MG63 (cell line): ENCODE data around the gene TVP23A. TPM values are rescaled to one million over a fixed set of nuclear protein-coding genes. Genes with fewer than 3 reads are reported as not detected.
A peak's percentile ranks its signal among the peaks of the same experiment; 100 is the strongest.

Experiments used
- DNase-seq: peaks from one replicate; pipeline ENCODE4 v3.0.0-alpha.2; 2020
- H3K27me3 ChIP-seq: fragments of 250-450 bp; sonication (Bioruptor Pico); 2 replicates; pipeline ENCODE4 v1.5.1; 2020; ENCODE audit warnings: mild to moderate bottlenecking, moderate library complexity
- H3K36me3 ChIP-seq: fragments of 250-450 bp; sonication (Bioruptor Pico); 2 replicates; pipeline ENCODE4 v1.5.1; 2020; ENCODE audit warnings: mild to moderate bottlenecking, moderate library complexity
- H3K4me3 ChIP-seq: fragments of 250-450 bp; sonication (Bioruptor Pico); 2 replicates; pipeline ENCODE4 v1.5.1; 2020; ENCODE audit warnings: mild to moderate bottlenecking, moderate library complexity
- H3K9me3 ChIP-seq: fragments of 250-450 bp; sonication (Bioruptor Pico); 2 replicates; pipeline ENCODE4 v1.5.1; 2020; ENCODE audit warnings: mild to moderate bottlenecking, moderate library complexity
- total RNA-seq: library from RNA; depleted of rRNA; stranded (reverse); fragments of >200 nt; shearing (Covaris generic); gene quantifications from 2 replicates; pipeline ENCODE4 v1.2.3, GENCODE V29; 2014; ENCODE audit warnings: low replicate concordance; rRNA removed

Gene TVP23A
- total RNA-seq: not detected in 2 replicates

DNA sequence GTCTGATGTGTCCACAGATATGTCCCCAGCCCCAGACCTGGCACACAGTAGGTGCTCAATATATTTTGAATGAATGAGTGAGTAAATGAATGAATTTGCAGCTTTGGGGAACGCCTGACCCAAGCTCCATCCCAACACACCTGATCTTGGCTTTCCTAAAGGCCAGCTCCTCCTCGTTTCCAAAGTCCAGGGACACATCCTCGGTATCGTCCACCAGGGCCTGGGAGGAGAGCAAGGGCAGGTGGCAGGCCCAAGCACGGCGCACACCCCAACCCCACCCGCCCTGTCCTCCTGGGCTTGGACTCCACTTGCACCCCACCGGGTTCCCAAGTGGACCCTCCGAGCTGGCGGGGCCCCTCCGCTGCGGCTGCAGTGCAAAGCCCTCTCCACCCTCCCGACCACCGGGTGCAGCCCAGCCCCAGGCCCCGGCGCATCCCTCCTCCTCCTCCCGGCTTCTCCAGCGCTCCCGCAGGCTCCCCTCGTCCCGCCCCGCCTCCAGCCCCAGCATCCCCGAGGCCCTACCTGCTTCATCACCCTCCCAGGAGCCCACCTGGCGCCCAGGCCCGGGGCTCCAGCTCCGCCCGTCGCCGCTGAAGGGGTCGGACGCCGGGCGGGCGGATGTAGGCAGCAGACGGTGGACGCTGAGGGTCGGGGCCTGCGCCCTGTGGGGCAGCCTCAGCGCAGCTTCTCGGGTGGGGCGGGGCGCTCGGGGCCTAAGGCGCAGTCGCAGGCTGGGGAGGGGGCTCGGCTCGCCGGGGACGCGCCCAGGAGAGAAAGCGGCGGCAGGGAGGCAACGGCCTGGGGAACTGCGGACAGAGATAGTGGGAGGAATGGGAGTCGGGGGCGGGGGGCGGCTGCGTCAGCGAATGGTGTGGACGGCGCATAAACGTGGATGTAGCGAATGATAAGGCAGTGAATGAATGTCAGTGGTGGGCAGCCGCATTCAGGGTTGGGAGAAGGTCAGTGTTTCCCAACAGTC lies at the start of gene TVP23A:
TVP23A (minus strand) TSS at position 832 of the 979 bp plus-strand sequence; CDS start at position 531, 301 bp downstream.
- no peak for DNase-seq
- H3K27me3 ChIP-seq: no peaks in the 10 kb centered on the region

DNA sequence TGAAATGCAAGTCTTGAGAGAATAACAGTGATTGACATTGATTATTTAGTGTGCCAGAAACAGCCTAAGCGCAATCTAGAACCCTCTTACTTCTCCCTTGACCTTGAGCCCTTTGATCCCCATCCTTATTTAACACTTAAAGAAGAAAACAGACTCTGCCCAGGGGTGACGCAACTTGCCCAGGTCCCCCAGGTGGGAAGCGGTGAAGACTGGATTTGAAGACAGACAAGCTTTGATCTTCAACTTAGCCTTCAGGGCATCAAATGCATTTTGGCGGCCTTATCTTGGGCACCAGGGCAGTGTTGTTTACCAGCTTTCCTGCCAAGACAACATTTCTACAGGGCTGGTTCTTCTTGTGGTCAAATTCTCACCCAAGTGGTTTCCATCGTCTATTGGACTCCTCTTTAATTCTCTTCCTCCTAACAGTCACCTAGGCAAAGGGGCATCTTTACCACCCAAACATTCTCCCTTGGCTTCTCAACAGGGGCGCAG lies 49.6 kb upstream of the TVP23A start:
- Histone ChIP-seq H3K9me3 (no peaks in the 10 kb centered on the region), H3K36me3 (no peaks in the 10 kb centered on the region), H3K4me3 (no peak overlapping the region), H3K27me3 (peaks cover 9% of the 10 kb centered on the region)
- no peak for DNase-seq

More for the DNA sequence above, at the start of gene TVP23A:
- no peaks in the 10 kb centered on the region for H3K9me3 ChIP-seq
- H3K36me3 ChIP-seq: no peaks in the 10 kb centered on the region
- no peak within 1 kb of the TSS for H3K4me3 ChIP-seq

DNA sequence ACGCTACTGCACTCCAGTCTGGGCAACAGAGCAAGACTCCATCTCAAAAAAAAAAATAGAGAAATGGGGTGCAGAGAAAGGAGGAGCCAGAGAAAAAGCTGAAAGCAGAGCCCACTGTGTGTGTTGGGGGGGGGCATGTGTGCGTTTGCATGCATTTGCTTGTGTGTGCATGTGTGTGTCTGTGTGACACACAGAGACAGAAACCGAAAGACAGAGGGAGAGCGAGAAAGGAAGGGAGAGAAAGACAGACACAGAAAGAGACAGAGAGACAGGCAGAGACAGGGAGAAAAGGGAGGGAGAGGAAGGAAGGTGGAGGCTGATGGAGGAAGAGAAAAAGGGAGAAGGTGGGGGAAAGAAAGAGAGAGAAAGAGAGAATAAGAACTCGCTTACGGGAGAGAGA lies 48.6 kb upstream of the TVP23A start:
- DNase-seq: no peak
- no peak overlapping the region for H3K4me3 ChIP-seq
- no peaks in the 10 kb centered on the region for H3K36me3 ChIP-seq
- H3K9me3 ChIP-seq: no peaks in the 10 kb centered on the region
- no peaks in the 10 kb centered on the region for H3K27me3 ChIP-seq

GRCh38 chr16:10865991-10866966 lies 47.7 kb upstream of the TVP23A start:
- no peak overlapping the region for H3K4me3 ChIP-seq
- peak; percentile 70 for DNase-seq
- 0 out of 2 replicates have a peak, but pooled peaks cover 2% of the 10 kb centered on the region for H3K27me3 ChIP-seq
- no peaks in the 10 kb centered on the region for H3K36me3 ChIP-seq
- no peaks in the 10 kb centered on the region for H3K9me3 ChIP-seq

DNA sequence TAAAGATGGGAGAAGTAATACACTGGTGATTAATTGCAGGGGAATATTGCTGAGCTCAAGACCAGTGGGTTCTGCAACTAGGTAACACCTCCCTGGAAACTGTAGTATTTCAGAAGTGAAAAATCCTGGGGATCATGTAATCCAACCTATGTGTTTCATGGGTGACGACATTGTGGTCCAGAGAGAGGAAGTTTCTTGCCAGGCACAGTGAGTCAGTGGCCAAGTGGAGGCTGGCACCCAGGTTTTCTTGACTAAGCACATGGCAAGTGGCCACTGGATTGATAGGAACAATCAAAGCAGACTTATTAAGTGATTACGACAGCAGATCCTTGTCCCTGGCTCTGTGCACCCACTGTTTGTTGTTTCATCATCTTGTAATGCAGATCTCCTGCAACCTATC lies 43.8 kb upstream of the TVP23A start:
- Histone ChIP-seq H3K36me3 (no peaks in the 10 kb centered on the region), H3K4me3 (no peak overlapping the region), H3K27me3 (0 out of 2 replicates have a peak, but pooled peaks cover 3% of the 10 kb centered on the region), H3K9me3 (no peaks in the 10 kb centered on the region)
- DNase-seq: peak; percentile 92

DNA sequence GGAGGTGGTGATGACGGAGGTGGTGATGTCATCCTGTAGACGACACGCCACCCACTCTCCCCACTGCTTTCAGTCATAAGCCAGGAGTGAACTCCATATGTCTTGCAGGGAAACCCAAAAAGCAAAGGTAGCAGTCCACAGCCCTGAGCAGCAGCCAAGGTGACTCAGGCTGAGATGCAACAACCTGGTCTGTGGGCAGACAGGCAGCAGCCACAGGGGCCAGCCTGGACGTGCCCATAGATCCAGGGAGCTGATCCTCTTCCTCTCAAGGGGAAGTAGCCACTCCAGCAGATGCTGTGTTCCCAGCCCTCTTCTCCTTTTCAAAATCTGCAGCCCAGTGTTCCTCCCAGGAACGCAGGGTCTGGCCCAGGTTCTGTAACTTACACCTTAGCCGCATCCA lies 41.1 kb upstream of the TVP23A start:
- H3K4me3 ChIP-seq: no peak overlapping the region

GRCh38 chr16:10859020-10859419 lies 40.4 kb upstream of the TVP23A start:
- H3K27me3 ChIP-seq: 0 out of 2 replicates have a peak, but pooled peaks cover 3% of the 10 kb centered on the region
- H3K4me3 ChIP-seq: no peak overlapping the region
- no peaks in the 10 kb centered on the region for H3K36me3 ChIP-seq
- H3K9me3 ChIP-seq: no peaks in the 10 kb centered on the region
- no peak for DNase-seq

More for the DNA sequence above, 41.1 kb upstream of the TVP23A start:
- DNase-seq: peak; percentile 9
- H3K27me3 ChIP-seq: 0 out of 2 replicates have a peak, but pooled peaks cover 3% of the 10 kb centered on the region
- H3K9me3 ChIP-seq: no peaks in the 10 kb centered on the region
- no peaks in the 10 kb centered on the region for H3K36me3 ChIP-seq

- H3K36me3 ChIP-seq: no peaks in the 10 kb centered on the region
- 0 out of 2 replicates have a peak, but pooled peaks cover 3% of the 10 kb centered on the region for H3K27me3 ChIP-seq
- H3K4me3 ChIP-seq: no peak overlapping the region
- no peaks in the 10 kb centered on the region for H3K9me3 ChIP-seq
- DNase-seq: no peak
Observed at GRCh38 chr16:10858203-10858602, 39.6 kb upstream of the TVP23A start.

GRCh38 chr16:10856042-10856441 lies 37.4 kb upstream of the TVP23A start:
- Histone ChIP-seq H3K36me3 (no peaks in the 10 kb centered on the region), H3K27me3 (no peaks in the 10 kb centered on the region), H3K4me3 (no peak overlapping the region), H3K9me3 (no peaks in the 10 kb centered on the region)
- DNase-seq: no peak

- no peaks in the 10 kb centered on the region for H3K27me3 ChIP-seq
Observed at GRCh38 chr16:10852948-10853347, 34.4 kb upstream of the TVP23A start.

GRCh38 chr16:10852286-10852685 lies 33.7 kb upstream of the TVP23A start:
- H3K9me3 ChIP-seq: no peaks in the 10 kb centered on the region
- DNase-seq: no peak
- H3K27me3 ChIP-seq: no peaks in the 10 kb centered on the region
- no peaks in the 10 kb centered on the region for H3K36me3 ChIP-seq
- H3K4me3 ChIP-seq: no peak overlapping the region

More at GRCh38 chr16:10852948-10853347, 34.4 kb upstream of the TVP23A start:
- Histone ChIP-seq H3K4me3 (no peak overlapping the region), H3K36me3 (no peaks in the 10 kb centered on the region), H3K9me3 (no peaks in the 10 kb centered on the region)
- no peak for DNase-seq

- Histone ChIP-seq H3K27me3 (peaks cover 3% of the 10 kb centered on the region; the same call in 1 of the 2 replicates), H3K4me3 (no peak overlapping the region), H3K9me3 (no peaks in the 10 kb centered on the region), H3K36me3 (no peaks in the 10 kb centered on the region)
- DNase-seq: no peak
Observed at GRCh38 chr16:10851512-10851911, 32.9 kb upstream of the TVP23A start.

- DNase-seq: no peak
- no peaks in the 10 kb centered on the region for H3K36me3 ChIP-seq
- H3K27me3 ChIP-seq: peaks cover 3% of the 10 kb centered on the region; the same call in 1 of the 2 replicates
- H3K9me3 ChIP-seq: no peaks in the 10 kb centered on the region
- H3K4me3 ChIP-seq: no peak overlapping the region
Observed at GRCh38 chr16:10850478-10850850, 31.9 kb upstream of the TVP23A start.

DNA sequence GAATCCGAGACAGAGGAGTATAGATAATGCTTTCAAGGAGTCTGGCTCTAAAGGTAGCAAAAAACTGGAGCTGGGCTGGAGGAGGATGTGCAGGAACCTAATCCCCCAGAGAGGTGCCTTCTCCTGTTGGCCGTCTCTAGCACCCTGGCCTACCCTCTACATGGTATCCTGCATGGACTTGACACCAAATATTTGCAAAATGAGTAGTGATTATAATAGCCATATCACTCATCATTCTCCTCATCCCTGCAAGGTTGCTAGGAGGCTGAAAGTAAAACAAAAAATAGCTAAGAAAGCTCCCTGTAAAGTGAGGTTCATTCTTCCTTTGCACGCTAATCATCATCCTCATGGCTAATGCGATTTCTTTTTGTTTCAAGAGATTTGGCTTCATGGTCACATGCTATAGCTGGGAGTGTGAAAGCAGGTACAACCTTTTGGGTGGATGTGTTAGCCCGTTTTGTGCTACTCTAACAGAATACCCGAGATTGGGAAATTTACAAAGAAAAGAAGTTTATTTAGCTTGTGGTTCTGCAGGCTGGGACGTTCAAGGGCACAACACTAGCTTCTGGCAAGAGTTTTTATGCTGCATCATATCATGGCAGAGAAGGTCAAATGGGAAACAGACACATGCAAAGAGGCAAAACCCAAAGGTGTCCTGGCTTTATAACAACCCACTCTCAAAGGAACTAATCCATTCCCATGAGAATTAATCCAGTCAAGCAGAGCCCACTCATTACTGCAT lies 31.3 kb upstream of the TVP23A start:
- Histone ChIP-seq H3K36me3 (no peaks in the 10 kb centered on the region), H3K27me3 (peaks cover 3% of the 10 kb centered on the region; the same call in 1 of the 2 replicates)
- no peak for DNase-seq

GRCh38 chr16:10847176-10847575 lies 28.6 kb upstream of the TVP23A start:
- no peak overlapping the region for H3K4me3 ChIP-seq
- H3K36me3 ChIP-seq: no peaks in the 10 kb centered on the region
- DNase-seq: no peak
- peaks cover 3% of the 10 kb centered on the region; the same call in 1 of the 2 replicates for H3K27me3 ChIP-seq
- H3K9me3 ChIP-seq: no peaks in the 10 kb centered on the region

More for the DNA sequence above, 31.3 kb upstream of the TVP23A start:
- H3K9me3 ChIP-seq: no peaks in the 10 kb centered on the region
- H3K4me3 ChIP-seq: no peak overlapping the region
